NCI-H345 treated with DMSO at 0.1 percent for 48 hours (cell line): Measurements from ENCODE around the gene PFKFB4.
"Not testable (repeated sequence)": the region's sequence is repeated elsewhere in the genome, so short reads cannot be mapped to it uniquely, and the experiment has no call there.

Experiments
- DNase-seq: peaks from one replicate; lab custom pipeline; 2025; ENCODE audit not compliant: unreplicated experiment; lab: John Stamatoyannopoulos, UW

PFKFB4 gene

DNA sequence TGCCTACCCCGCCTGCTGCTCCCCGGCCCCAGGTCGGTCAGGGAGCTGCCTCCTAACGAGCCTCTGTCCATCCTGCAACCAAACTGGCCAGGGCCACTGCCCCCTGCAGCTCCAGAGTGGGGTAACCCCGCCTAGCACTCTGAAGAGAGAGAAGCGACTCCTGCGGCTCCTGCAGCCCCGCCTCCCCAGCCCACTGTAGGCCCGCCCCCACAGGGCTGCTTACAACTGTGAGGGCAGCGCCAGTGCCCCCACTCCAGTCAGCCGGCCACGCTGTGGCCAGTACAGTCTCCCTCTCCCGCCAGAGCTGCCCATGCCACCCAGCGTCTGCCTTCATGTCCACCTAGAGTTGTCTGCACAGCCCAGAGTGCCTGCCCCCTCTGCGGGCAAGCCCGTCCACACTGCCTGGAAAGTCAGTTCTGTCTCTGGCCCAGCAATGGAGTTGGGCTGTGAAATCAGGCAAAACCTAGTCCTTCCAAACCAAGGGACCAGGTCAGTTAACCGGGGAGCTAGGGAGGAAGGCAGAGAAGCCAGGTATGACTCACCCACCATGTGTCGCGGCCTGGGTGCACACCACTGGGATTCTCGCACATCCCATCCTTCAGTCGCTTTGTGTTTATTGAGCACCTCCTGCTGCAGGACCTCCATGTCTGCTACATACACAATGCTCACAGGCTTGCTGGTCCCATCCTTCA is 4.6 kb upstream of the PFKFB4 start:
- DNase-seq = no peak

DNA sequence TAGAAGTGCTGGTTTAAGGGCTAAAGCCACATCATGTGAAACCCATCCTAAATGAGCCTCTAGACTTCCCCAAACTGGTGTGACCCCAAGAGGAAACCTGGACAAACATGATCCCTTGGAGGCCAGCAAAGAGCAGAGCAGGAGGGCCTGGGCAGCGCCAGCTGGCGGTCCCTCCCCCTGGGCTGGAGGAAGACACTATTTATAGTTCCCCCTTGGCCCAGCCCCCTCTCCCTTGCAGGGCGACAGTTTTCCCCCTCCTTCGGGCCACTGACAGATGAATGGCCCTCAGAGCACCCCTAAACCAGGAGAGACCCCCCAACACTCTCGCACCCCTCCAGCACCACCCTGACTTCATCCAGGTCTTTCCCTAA is 4.0 kb upstream of the PFKFB4 start:
- DNase-seq = no peak

DNA sequence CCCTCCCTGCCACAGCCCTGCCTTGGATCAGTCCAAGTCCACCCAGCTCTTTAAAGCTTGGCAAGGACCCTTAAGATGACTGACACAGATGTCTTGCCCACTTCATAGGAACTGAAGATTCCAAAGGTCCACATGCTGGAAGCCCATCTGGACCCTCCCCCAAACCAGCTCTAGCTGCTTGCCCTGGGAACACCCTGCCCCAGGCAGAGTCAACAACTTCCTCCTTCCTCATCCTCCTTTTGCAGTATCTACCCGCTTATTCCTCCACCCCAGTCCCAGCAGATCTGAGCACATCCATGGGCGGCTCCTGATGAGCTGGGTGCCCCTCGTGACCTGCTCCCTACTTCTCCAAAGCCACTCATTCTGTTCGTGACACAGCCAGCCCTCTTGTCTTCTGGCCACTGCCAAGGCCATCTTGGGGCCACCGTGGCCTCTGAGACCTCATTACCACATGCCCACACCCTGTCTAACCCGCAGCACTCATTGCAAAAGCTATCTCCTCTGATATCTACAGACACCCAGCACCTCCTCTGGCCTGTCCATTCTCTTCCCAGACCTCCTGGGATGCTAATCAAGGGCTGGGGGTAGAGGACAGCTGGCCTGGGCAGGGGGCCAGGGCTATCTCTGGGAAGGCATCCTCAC is 2.0 kb upstream of the PFKFB4 start:
- no peak for DNase-seq

DNA sequence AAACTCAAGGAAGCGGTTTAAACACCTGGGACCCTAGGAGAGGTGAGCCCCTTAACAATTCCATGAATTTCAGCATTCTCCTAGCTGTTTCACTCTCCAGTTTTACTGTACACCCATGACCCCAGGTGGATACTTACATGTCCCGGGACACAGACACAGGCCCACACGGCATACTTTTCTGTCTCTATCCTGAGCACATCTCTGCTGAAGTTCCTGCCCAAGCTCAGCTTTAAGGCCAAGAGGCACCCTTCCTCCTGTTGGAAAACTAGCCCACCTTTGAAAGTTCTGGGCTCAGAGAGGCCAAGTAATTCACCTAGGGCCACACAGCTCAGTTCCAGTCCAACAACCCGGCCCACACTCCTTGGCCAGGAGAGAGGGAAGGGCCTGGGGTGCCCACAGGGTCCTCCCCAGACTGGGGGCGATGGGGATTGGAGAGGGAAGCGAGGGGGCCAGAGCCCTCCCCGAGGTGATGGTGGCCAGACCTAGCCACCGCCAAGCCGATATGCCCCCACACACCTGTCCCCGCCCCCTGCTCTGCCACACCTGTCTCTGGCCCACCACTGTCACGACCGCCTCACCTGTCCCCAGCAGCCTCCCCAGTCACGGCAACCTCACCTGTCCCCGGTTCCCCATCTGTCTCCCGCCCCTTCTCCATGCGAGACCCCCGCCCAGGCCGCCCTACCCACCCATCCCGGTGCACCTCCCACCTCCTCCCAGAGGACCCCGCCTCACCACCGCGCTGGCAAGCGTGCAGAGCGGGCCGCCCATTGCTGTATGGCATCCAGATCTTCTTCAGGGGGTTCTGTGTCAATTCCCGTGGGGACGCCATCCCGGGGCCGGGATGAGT is 431 bp downstream of the PFKFB4 start:
- DNase-seq = no peak

DNA sequence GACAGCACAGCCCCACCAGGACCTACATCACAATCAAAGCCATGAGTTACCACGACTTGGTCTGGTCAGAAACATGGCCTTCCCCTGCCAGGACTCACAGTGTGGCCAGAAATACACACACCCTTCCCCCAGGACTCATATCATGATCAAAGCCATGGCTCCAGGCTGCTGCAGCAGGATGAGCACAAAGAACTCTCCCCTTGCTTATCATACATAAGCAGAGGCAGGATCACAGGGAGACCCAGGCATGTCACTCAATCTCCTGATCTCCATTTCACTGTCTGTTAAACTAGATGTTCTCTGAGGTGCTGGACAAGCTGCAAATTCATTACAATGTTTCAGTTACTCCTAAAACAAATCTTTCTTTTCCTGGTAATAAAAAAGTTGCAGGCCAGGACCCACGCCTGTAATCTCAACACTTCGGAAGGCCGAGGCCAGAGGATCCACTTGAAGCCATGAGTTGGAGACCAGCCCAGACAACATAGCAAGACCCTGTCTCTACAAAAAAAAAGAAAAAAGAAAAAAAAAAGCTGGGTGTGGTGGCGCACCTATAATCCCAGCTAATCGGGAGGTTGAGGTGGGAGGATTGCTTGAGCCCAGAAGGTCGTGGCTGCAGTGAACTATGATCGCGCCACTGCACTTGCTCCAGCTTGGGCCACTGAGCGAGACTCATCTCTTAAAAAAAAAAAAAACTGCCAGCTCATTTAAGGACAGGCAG is 1.2 kb downstream of the PFKFB4 start:
- no peak for DNase-seq

DNA sequence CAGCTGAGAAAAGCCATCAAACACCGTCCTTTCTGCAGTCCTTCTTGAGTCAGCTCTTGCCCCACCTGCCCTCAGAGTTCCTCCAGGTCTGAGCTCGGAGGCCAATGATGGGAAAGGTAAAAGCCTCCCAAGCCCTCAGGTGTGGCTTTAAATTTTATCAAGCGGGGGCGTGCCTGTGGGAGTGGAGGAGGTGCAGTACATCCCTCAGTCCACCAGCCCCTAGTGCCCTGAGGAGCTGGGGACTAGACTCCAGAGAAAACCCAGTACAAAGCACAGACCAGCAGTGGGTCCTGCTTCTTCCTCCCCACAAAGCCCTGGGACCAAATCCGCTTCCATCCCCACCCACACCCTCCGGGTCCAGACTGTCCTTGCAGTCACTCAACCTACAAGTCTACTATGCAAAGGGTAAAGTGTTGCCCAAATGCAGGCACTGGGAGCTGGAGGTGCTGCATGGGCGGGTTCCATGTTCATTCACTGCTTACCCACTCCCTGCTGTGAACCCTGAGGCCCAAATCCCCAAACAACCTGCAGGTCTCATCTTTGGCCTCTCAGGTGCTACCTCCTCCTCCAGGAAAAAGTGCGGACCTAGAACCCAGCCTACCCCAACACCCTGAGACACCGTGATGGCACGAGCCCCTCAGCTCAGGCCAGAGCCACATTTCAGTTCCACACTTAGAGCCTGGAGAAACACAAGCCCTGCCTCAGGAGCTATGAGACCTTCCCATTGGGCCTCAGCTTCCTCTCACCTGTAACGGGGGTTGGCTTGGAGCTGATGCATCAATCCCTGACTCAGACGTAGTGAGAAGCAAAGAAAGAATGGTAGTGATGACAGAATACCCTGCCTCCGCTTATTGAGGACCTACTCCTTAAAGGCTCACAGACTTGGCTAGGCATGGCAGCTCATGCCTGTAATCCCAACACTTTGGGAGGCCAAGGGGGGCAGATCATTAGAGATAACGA is 2.4 kb downstream of the PFKFB4 start:
- no peak for DNase-seq

DNA sequence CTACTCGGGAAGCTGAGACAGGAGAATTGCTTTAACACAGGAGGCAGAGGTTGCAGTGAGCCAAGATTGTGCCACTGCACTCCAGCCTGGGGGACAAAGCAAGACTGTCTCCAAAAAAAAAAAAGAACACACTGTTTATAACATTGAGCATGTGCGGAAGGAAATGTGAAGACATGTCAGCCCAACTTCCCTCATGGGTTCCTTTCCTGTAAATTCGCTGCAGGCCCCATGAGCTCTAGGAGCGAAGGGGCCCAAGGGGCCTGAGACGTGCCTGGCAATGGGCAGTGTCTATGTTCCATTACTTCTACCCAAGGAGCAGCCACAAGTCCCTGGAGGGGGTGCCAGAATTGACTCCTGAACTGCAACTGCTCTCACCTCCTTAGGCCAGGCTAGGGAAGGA is 3.2 kb downstream of the PFKFB4 start:
- DNase-seq = no peak

DNA sequence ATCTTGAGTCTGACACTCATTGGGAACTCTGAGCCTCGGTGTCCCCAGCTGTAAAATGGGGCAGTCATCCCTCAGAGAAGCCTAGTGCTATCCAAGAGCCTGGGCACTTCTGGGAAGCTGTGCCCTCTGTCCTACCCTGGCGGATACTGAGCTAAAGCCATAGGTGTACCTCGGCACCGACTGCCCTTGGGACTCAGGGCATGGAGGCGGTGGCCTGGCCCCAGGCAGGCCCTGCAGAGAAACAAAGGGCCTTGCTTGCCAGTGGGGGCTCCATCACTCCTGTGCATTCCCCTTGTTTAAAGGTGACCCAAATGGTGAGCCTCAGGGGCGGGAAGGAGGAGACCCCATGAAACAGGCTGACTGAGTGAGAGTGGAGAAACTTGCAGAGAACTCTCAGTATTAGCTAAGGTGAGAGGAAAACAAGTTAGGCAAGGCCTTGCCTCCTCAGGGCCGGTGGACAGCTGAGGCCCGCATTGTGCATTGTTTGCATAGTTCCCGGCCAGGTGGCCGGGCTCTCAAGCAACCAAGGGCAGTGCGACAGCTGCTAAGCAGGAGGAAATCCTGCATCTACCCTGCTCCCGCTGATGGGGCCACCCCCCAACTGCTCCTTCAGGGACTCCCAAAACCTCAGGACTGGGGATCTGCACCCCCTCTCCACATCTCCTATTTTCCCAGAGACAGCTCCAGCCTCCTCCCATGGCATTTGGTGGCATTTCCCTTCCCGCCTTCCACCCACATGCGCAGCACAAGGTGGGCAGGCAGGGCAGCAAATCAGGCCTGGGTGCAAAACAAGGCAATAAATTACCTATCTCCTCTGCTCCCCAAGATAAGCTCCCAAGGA is 4.3 kb downstream of the PFKFB4 start:
- no peak for DNase-seq

DNA sequence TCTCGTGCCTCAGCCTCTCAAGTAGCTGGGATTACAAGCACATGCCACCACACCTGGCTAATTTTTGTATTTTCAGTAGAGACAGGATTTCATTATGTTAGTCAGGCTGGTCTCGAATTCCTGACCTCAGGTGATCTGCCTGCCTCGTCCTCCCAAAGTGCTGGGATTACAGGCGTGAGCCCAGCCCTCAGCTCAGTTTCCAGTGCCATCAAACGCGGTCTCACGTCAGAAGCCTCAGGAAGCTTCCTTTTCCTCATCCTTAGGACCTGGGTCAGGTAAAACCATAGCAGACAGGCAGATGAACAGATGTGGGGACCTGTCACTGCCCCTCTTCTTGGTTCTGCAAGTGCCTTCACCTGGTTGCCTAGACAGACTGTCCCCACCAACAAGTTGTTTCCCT is 5.0 kb downstream of the PFKFB4 start:
- not testable (repeated sequence) for DNase-seq

DNA sequence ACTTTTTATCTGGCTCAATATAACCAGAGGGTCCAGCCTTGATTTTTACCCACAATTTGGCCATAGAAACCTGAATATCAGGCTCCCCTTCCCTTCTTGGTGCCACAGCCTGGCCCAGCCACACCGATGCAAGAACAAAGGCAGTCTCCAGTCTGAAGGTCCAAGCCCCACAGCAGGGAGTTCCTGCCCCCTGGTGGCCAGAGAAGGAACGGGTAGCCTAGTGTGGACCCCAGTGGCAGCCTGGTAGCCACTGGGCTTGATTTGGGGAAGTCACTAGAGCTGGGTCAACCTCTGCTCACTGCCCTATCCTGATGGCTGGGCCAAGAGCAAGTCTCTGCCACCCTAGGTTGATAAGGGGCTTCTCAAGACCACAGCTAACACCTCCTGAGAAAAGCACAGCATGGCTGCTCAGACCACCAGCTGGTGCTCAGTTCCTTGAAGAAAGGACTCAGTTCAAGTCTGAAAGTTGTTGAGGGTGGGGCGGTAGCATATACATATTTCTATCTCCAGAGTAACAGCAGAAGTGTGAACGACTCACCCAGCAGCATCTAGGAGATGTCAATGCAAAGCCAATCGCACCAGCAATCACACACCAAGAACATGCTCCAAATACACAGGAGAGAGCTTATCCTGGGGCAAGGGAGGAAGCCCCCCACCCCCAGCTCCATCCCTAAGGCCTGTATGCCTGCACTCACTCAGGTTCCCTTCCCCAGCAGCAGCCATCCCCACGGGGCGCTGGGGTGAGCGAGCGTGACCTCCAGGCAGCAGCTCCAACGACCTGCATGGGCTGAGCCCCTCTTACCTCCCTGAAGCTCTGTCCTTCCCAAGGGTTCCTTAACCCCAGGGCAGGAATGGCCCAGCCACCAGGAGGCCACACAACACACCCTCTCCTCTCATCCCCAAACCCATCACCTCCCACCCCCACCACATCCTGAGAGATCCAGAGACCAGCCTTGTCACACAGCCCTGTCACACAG is 7.6 kb downstream of the PFKFB4 start:
- DNase-seq = peak; percentile 2

DNA sequence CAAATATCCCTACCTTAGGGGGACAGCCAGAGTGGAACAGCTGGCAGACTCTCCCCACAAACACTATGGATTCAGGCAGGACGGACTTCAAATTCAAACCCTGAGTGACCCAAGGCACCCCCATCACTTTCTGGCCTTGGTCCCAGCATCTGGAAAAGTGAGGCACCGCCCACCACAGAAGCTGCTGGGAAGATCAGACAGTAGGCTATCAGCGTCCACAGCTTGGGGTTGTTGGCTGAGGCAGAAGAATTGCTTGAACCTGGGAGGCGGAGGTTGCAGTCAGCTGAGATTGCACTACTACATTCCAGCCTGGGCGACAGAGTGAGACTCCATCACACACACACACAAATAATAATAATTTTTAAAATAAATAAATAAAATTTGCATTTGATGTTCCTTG is 8.5 kb downstream of the PFKFB4 start:
- no peak for DNase-seq

DNA sequence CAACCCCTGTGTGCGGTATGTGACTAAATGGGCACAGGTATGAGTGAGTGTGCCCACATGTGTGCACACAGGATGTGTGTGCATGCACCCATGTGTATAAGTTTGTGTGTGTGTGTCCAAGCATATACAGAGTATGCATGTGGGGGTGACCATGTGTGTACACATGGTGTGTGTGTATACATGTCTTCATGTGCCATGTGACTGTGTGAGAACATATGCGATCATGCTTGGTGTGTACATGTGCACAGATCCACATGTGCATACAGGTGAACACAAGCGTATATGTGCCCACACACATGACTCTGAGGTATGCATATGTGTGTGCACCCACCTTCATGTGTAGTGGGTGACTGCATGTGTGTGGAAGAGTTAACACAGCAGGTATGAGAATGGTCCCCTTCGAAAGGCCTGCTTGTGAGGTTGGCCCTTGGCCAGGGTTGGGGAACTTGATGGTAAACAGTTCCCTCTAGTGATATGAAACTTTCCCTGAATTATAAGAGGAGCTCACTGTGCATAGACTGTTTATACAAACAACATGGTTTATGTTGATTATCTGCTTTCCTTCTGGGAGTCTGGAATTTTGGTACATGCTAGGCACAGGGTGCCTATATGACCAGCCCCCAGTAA is 10.3 kb downstream of the PFKFB4 start:
- DNase-seq = no peak

DNA sequence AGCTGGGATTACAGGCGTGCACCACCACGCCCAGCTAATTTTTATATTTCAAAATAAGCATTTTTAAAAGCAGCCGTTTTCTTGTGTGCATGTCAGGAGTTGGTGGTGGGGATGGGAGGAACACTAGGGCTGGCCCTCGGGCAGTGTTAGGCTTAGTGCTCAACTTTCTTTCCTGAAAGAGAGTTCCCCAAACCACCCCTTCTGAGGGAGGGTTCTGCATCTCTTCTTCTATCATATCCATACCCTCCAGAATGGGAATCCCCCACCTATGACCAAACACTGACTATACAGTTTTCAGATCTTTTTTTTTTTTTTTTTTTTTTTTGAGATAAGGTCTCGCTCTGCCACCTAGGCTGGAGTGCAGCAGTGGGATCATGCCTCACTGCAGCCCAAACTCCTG is 12.5 kb downstream of the PFKFB4 start:
- DNase-seq = no peak

DNA sequence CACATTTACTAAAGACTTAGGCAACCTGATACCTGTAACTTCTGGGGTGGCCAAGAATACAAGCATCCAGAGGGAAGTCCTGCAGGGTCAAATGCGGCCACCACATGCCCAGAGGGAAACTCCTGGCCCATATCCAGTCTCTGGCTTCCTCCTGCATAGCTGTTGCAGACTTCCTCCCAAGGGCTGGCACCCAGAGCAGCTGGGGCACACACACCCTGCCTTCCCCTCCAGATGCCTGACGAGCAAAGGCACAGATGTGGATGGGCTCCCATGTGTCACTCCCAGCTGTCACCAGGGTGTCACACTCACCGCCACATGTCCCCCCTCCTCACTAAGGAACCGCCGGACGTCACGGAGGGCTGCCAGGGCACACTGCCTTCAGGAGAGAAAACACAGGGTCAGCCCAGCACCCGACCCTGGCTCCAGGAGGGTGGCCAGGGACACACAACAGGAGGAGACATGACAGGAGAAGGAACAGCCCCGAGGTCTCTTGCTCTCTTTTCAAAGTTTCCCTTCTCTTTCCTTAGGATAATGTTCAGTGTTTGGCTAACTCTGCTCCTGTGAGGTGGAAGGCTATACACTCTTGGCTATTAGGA is 13.2 kb downstream of the PFKFB4 start:
- no peak for DNase-seq

DNA sequence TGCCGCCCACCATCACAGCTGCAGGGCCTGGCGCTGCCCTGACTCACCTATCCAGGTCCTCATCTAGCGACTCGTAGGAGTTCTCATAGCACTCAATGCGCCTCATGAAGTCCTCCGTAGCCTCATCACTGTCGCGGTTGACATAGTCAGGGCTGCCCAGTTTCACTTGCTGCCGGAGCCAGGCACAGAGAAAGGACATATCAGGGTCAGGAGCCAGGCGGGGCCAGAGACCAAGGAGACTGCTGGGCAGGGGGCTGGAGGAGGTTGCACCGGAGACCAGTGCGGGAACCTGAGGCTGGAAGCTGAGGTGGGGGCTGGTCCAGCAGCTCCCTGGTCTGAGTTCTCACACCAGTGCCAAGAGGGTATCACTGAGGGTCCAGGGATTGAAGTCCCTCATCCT is 18.2 kb downstream of the PFKFB4 start:
- DNase-seq = no peak

DNA sequence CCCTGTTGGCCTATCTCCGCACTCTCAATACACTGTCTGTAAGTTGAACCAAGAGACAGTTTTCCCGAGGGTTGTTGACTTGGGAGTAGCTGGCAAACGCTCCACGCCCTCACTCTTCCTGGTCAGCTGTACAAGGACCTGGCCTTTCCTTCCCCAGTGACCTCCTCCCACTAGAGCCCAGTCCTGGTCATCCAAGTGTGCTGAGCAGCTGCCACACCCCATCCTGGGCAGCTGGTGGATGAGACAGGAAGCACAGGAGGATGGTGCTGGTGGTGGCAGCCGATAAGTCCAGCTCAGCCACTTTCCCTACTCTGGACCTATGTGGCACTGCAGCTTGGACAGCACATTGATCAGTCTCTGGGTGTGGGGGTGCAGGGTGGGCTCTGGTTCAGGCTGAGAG is 19.8 kb downstream of the PFKFB4 start:
- no peak for DNase-seq

DNA sequence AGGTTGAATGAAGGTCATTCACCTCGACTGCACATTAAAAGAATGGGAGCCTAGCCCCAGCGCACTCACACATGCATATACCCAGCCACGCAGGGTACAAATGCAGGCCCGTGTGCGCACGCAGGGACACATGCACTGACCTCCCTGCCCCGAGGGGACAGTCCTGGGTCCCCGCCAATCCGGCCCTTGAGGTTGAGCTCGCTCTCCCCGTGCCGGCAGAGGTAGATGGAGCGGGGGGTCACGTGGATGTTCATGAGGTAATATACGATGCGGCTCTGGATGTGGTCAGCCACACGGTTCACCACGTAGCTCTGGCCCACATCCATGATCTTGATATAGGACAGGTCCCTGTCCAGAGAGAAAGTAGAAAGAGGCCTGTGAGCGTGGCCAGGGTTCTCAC is 20.5 kb downstream of the PFKFB4 start:
- DNase-seq = no peak

DNA sequence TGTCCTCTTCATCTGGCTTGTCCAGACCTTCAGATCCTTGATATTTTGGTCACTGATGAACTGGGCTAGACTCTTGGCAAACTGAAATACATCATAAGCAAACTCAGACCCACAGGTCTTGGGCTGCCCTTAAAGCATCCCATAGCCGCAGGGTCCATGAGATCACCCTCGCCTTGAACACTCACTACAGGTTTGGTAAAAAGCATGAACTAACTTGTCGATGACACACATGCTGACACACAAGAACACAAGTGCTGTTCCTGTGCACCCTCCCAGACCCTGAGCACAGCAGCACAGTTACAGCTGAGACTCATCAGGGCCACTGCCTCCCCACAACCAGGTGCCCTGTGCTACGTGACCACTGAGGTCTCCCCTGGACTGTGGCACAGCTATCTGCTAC is 21.0 kb downstream of the PFKFB4 start:
- no peak for DNase-seq
